ENCODE results near the gene ASCL2.

- TF ChIP-seq POLR2A (IDR thresholded peaks at IDR 0.05) (no peak), CTCF (IDR thresholded peaks at IDR 0.05) (peak in 1 of 3 donors; percentile 78)
Measured at GRCh38 chr11:2305140-2305778, 34.9 kb upstream of the ASCL2 start.
